ENCODE results near the gene CDK5R2. TPM values are rescaled to one million over a fixed set of nuclear protein-coding genes. Genes with fewer than 3 reads are reported as not detected.
A peak's percentile ranks its signal among the peaks of the same experiment; 100 is the strongest.

CDK5R2 gene
- polyA plus RNA-seq, 1 donor (not counting 4 experiments of a cell fraction or from before 2014, with no cell fraction given): not detected

GRCh38 chr2:219010162-219010756, 50.8 kb downstream of the CDK5R2 start:
- Histone ChIP-seq H3K79me2 (ENCODE audit: control insufficient read depth, insufficient read depth, low read length) (no peaks in the 10 kb centered on the region), H3K4me1 (ENCODE audit: control insufficient read depth, extremely low read depth, insufficient read depth, low read length) (no peaks in the 10 kb centered on the region), H2AFZ (ENCODE audit: control insufficient read depth, low read length) (no peak overlapping the region), H3K9me1 (ENCODE audit: control insufficient read depth, extremely low read depth, insufficient read depth, low read length) (no peaks in the 10 kb centered on the region), H3K9me3 (ENCODE audit: control insufficient read depth, low read depth, low read length) (no peaks in the 10 kb centered on the region), H3K4me2 (ENCODE audit: control insufficient read depth, extremely low read depth, insufficient read depth, low read depth, low read length) (no peak overlapping the region), H3K4me3 (ENCODE audit: control insufficient read depth in 2 of 3, extremely low read depth in 1 of 3, insufficient read depth in 2 of 3, low read depth in 1 of 3, low read length in 3 of 3) (no peak overlapping the region), H3K27ac (ENCODE audit: control insufficient read depth, insufficient read depth, low read length) (no peak overlapping the region), H3K9ac (ENCODE audit: control insufficient read depth, extremely low read depth, insufficient read depth, low read length) (no peak overlapping the region), H3K36me3 (ENCODE audit: control insufficient read depth in 2 of 2, extremely low read depth in 1 of 2, insufficient read depth in 2 of 2, low read length in 2 of 2) (no peaks in the 10 kb centered on the region), H4K20me1 (ENCODE audit: control insufficient read depth, extremely low read depth, insufficient read depth, low read length) (no peaks in the 10 kb centered on the region), H3K27me3 (ENCODE audit: control insufficient read depth, extremely low read depth, insufficient read depth, low read length) (peaks cover 2% of the 10 kb centered on the region)
- peak; percentile 60 to 89 (median 80) for TF ChIP-seq CTCF (optimal IDR thresholded peaks at IDR 0.05 in 1 of 3, IDR thresholded peaks at IDR 0.05 in 1 of 3, conservative IDR thresholded peaks at IDR 0.05 in 1 of 3; ENCODE audit: extremely low read depth in 1 of 3, insufficient read depth in 2 of 3, low read length in 3 of 3)
- TF ChIP-seq EZH2 (IDR thresholded peaks at IDR 0.05; ENCODE audit: low read length): no peak
- dilution Hi-C loops (cut with MboI; ENCODE audit: extremely low pct_ligation_motif_present, low sequenced_read_pairs): no loop called here
- FAIRE-seq: peak; percentile 58
- no peak for DNase-seq (ENCODE audit: low read depth, low spot score)

GRCh38 chr2:219010873-219011272, 51.4 kb downstream of the CDK5R2 start:
- Histone ChIP-seq H4K20me1 (ENCODE audit: control insufficient read depth, extremely low read depth, insufficient read depth, low read length) (no peaks in the 10 kb centered on the region), H3K27me3 (ENCODE audit: control insufficient read depth, extremely low read depth, insufficient read depth, low read length) (no peaks in the 10 kb centered on the region), H3K36me3 (ENCODE audit: control insufficient read depth in 2 of 2, extremely low read depth in 1 of 2, insufficient read depth in 2 of 2, low read length in 2 of 2) (no peaks in the 10 kb centered on the region), H3K9me1 (ENCODE audit: control insufficient read depth, extremely low read depth, insufficient read depth, low read length) (no peaks in the 10 kb centered on the region), H3K4me2 (ENCODE audit: control insufficient read depth, extremely low read depth, insufficient read depth, low read depth, low read length) (no peak overlapping the region), H2AFZ (ENCODE audit: control insufficient read depth, low read length) (no peak overlapping the region), H3K79me2 (ENCODE audit: control insufficient read depth, insufficient read depth, low read length) (no peaks in the 10 kb centered on the region), H3K4me1 (ENCODE audit: control insufficient read depth, extremely low read depth, insufficient read depth, low read length) (no peaks in the 10 kb centered on the region), H3K9ac (ENCODE audit: control insufficient read depth, extremely low read depth, insufficient read depth, low read length) (no peak overlapping the region), H3K27ac (ENCODE audit: control insufficient read depth, insufficient read depth, low read length) (no peak overlapping the region), H3K4me3 (ENCODE audit: control insufficient read depth in 2 of 3, extremely low read depth in 1 of 3, insufficient read depth in 2 of 3, low read depth in 1 of 3, low read length in 3 of 3) (no peak overlapping the region), H3K9me3 (ENCODE audit: control insufficient read depth, low read depth, low read length) (no peaks in the 10 kb centered on the region)
- FAIRE-seq: no peak
- dilution Hi-C loops (cut with MboI; ENCODE audit: extremely low pct_ligation_motif_present, low sequenced_read_pairs): no loop called here
- DNase-seq (ENCODE audit: low read depth, low spot score): no peak
- no peak for TF ChIP-seq EZH2 (IDR thresholded peaks at IDR 0.05; ENCODE audit: low read length)
- no peak for TF ChIP-seq CTCF (optimal IDR thresholded peaks at IDR 0.05 in 1 of 3, IDR thresholded peaks at IDR 0.05 in 1 of 3, conservative IDR thresholded peaks at IDR 0.05 in 1 of 3; ENCODE audit: extremely low read depth in 1 of 3, insufficient read depth in 2 of 3, low read length in 3 of 3)

Small RNAs within 50 kb of the gene (small RNA-seq; reads per million reads assigned to genes)
- gene MIR375 (ENCODE audit: insufficient read length in 3 of 3, low read depth in 3 of 3, low replicate concordance in 1 of 3): 0.33 to 3.3 (median 2.0) reads per million in 3 experiments
- 0 reads per million in 3 experiments for gene RNU6-642P (ENCODE audit: insufficient read length in 3 of 3, low read depth in 3 of 3, low replicate concordance in 1 of 3)

Other genes starting within 250 kb of the CDK5R2 start
- gene TTLL4, start 248.8 kb upstream of the CDK5R2 start, polyA plus RNA-seq: 19.6 to 26.3 TPM (median 20.1 TPM) in 3 replicates
- 0.12 to 0.27 TPM (median 0.19 TPM) in 3 replicates for gene CYP27A1, start 177.5 kb upstream of the CDK5R2 start, polyA plus RNA-seq
- not detected in 3 replicates for gene PRKAG3, start 127.9 kb upstream of the CDK5R2 start, polyA plus RNA-seq
- gene WNT6, start 99.9 kb upstream of the CDK5R2 start, polyA plus RNA-seq: 0.15 TPM in 1 of 3 replicates, not detected in the others
- 0.78 to 6.6 TPM (median 2.1 TPM) in 3 replicates for gene WNT10A, start 78.8 kb upstream of the CDK5R2 start, polyA plus RNA-seq
- not detected in 3 replicates for gene FEV, start 25.5 kb downstream of the CDK5R2 start, polyA plus RNA-seq
- not detected in 3 replicates for gene CRYBA2, start 33.8 kb downstream of the CDK5R2 start, polyA plus RNA-seq
- not detected in 3 replicates for gene CFAP65, start 81.8 kb downstream of the CDK5R2 start, polyA plus RNA-seq
- gene IHH, start 101.3 kb downstream of the CDK5R2 start, polyA plus RNA-seq: not detected in 3 replicates
- gene NHEJ1, start 201.1 kb downstream of the CDK5R2 start, polyA plus RNA-seq: 11.0 to 16.0 TPM (median 13.1 TPM) in 3 replicates
- gene SLC23A3, start 210.4 kb downstream of the CDK5R2 start, polyA plus RNA-seq: 0.48 to 2.4 TPM (median 1.4 TPM) in 3 replicates
- 26.1 to 32.2 TPM (median 29.1 TPM) in 3 replicates for gene CNPPD1, start 217.3 kb downstream of the CDK5R2 start, polyA plus RNA-seq
- gene RETREG2, start 218.6 kb downstream of the CDK5R2 start, polyA plus RNA-seq: 45.8 to 54.9 TPM (median 51.3 TPM) in 3 replicates
- gene ZFAND2B, start 247.1 kb downstream of the CDK5R2 start, polyA plus RNA-seq: 23.2 to 37.7 TPM (median 25.1 TPM) in 3 replicates